K562 (cell line): ENCODE measurements around the gene BRAT1. TPM values are rescaled to one million over a fixed set of nuclear protein-coding genes. Genes with fewer than 3 reads are reported as not detected.
A peak's percentile ranks its signal among the peaks of the same experiment; 100 is the strongest.

Source experiments
- CTCFL ChIP-seq: IDR thresholded peaks from 2 replicates; pipeline ENCODE4 v1.6.1; 2011; ENCODE audit warnings: borderline replicate concordance, low read depth, mild to moderate bottlenecking, moderate library complexity, low read length; ENCODE audit not compliant: insufficient read depth, poor library complexity, severe bottlenecking
- E2F6 ChIP-seq, 2 experiments: IDR thresholded peaks; 2 replicates each; pipeline ENCODE4 v1.6.1; 2011; ENCODE audit warnings: borderline replicate concordance in 1 of 2, control low read depth in 1 of 2, low read depth in 1 of 2, low read length in 1 of 2, mild to moderate bottlenecking in 1 of 2, mixed read lengths in 1 of 2, moderate library complexity in 1 of 2; ENCODE audit not compliant: insufficient read depth in 1 of 2, insufficient read length in 1 of 2, poor library complexity in 1 of 2, severe bottlenecking in 1 of 2; ENCODE audit errors: extremely low read depth in 1 of 2
- HMG20A ChIP-seq: fragments of 450-650 bp; formaldehyde crosslinking; conservative IDR thresholded peaks from 2 replicates; pipeline ENCODE4 v1.4.0; 2020; ENCODE audit warnings: mild to moderate bottlenecking, mixed read lengths
- TBP ChIP-seq: optimal IDR thresholded peaks from 2 replicates; pipeline ENCODE3; 2011; ENCODE audit warnings: low read depth, low read length, improper control_type of control experiment
- UBTF ChIP-seq, 2 experiments: IDR thresholded peaks; 2 replicates each; pipeline ENCODE4 v1.6.1; 2012; ENCODE audit warnings: improper control_type of control experiment in 2 of 2, low read depth in 2 of 2, low read length in 2 of 2, borderline replicate concordance in 1 of 2
- ZBTB40 ChIP-seq, 2 experiments: fragments of 450-650 bp in 1 of 2; sonication (generic) in 1 of 2; formaldehyde crosslinking in 1 of 2; IDR thresholded peaks; 2 replicates each; pipeline versions ENCODE4 v1.7.1 to v1.9.0; 2016 to 2022; ENCODE audit warnings: inconsistent platforms in 1 of 2, mild to moderate bottlenecking in 1 of 2, missing genetic modification reagents in 1 of 2
- ZNF184 ChIP-seq: sonication (generic); formaldehyde crosslinking; IDR thresholded peaks from 2 replicates; pipeline ENCODE4 v1.5.0; 2020; ENCODE audit warnings: missing genetic modification reagents
- ZNF785 ChIP-seq: fragments of 250-450 bp; sonication (Bioruptor Pico); IDR thresholded peaks from 2 replicates; pipeline ENCODE4 v1.4.0; 2020; ENCODE audit warnings: mild to moderate bottlenecking
- polyA plus RNA-seq, 8 experiments: library from polyadenylated mRNA; depleted of rRNA in 4 of 8; stranded (reverse) in 5 of 8; unstranded in 3 of 8; fragments of >200 nt; fragmentation: Nextera tagmentation in 2 of 8; fragmentation: Illumina TruSeq in 1 of 8; extraction: Ambion mirVana in 2 of 8; extraction: Trizol in 1 of 8; gene quantifications; 2 replicates each; pipeline versions ENCODE4 v1.2.1 to v1.2.3, GENCODE V29; 2011 to 2014; ENCODE audit warnings: inconsistent platforms in 1 of 8, missing spikeins in 1 of 8
- total RNA-seq, 7 experiments: library from RNA; depleted of rRNA in 6 of 7; stranded (reverse); fragments of >200 nt in 6 of 7; fragmentation: Illumina TruSeq in 2 of 7; extraction: Trizol in 2 of 7; gene quantifications; 2 replicates each; pipeline versions ENCODE4 v1.2.1 to v1.2.3, GENCODE V29; 2011 to 2021; ENCODE audit warnings: low replicate concordance in 1 of 7

The BRAT1 gene
- total and polyA plus RNA-seq, 9 of the 15 experiments (the other 6 are each of a cell fraction or from before 2014, with no cell fraction given) = 0.13 to 49.6 (median 10.5) TPM

GRCh38 chr7:2525658-2526630 is 29.4 kb downstream of the BRAT1 start (continued):
- no peak for TF ChIP-seq CTCFL
- no peak for TF ChIP-seq E2F6 (IDR thresholded peaks at IDR 0.05; ENCODE audit: borderline replicate concordance in 1 of 2, extremely low read depth in 1 of 2, insufficient read depth in 1 of 2, insufficient read length in 1 of 2, low read depth in 1 of 2, low read length in 1 of 2, poor library complexity in 1 of 2, severe bottlenecking in 1 of 2)
- TF ChIP-seq ZNF184 = no peak
- TF ChIP-seq UBTF (IDR thresholded peaks at IDR 0.05; ENCODE audit: borderline replicate concordance in 1 of 2, low read depth in 2 of 2, low read length in 2 of 2) = peak; percentile 48 to 71; a peak in 1 of 4 replicates
- peak; percentile 22 for TF ChIP-seq TBP
- no peak for TF ChIP-seq HMG20A
- no peak for TF ChIP-seq ZNF785
- no peak for TF ChIP-seq ZBTB40 (IDR thresholded peaks at IDR 0.05)
- no peak for TF ChIP-seq ZBTB40 (CRISPR knock-in tag; IDR thresholded peaks at IDR 0.05)
